Liver (tissue), 9 donors: Measurements from ENCODE around the gene RAI1. TPM values are rescaled to one million over a fixed set of nuclear protein-coding genes. Genes with fewer than 3 reads are reported as not detected.

Experiments
- DNase-seq: peaks from one replicate; pipeline ENCODE4 v3.0.0-alpha.2; 2017; ENCODE audit warnings: low spot score
- H3K27ac ChIP-seq, 2 donors: one replicate each; pipeline ENCODE4 v1.7.0; 2013; ENCODE audit warnings: inconsistent platforms in 2 of 2, low read length in 2 of 2, control low read depth in 1 of 2, low read depth in 1 of 2, mild to moderate bottlenecking in 1 of 2
- H3K27me3 ChIP-seq, 4 donors: one replicate each; pipeline versions ENCODE4 v1.6.1 to v1.7.0; 2013; ENCODE audit warnings: low read length in 3 of 4, inconsistent platforms in 1 of 4, mild to moderate bottlenecking in 1 of 4, moderate library complexity in 1 of 4; ENCODE audit not compliant: control insufficient read depth in 4 of 4, insufficient read depth in 4 of 4
- H3K36me3 ChIP-seq, 4 donors: one replicate each; pipeline versions ENCODE4 v1.6.1 to v1.7.0; 2013; ENCODE audit warnings: low read length in 3 of 4, mild to moderate bottlenecking in 3 of 4, low read depth in 1 of 4, moderate library complexity in 1 of 4; ENCODE audit not compliant: control insufficient read depth in 4 of 4, insufficient read depth in 3 of 4
- H3K4me1 ChIP-seq, 4 donors: one replicate each; pipeline versions ENCODE4 v1.6.1 to v1.7.0; 2013; ENCODE audit warnings: low read length in 3 of 4, mild to moderate bottlenecking in 3 of 4, moderate library complexity in 1 of 4; ENCODE audit not compliant: control insufficient read depth in 4 of 4, insufficient read depth in 4 of 4
- H3K4me3 ChIP-seq, 3 donors: one replicate each; pipeline versions ENCODE4 v1.6.1 to v1.7.0; 2013; ENCODE audit warnings: low read length in 3 of 3, control low read depth in 1 of 3, low read depth in 1 of 3, mild to moderate bottlenecking in 1 of 3
- H3K9ac ChIP-seq, 2 donors: one replicate each; pipeline ENCODE4 v1.7.0; 2013; ENCODE audit warnings: low read length in 2 of 2, mild to moderate bottlenecking in 2 of 2, moderate library complexity in 2 of 2, control low read depth in 1 of 2, low read depth in 1 of 2
- H3K9me3 ChIP-seq, 4 donors: one replicate each; pipeline versions ENCODE4 v1.6.1 to v1.7.0; 2013; ENCODE audit warnings: low read length in 3 of 4; ENCODE audit not compliant: control insufficient read depth in 4 of 4
- ATF3 ChIP-seq: IDR thresholded peaks from 2 replicates; pipeline ENCODE4 v1.6.1; 2016; ENCODE audit warnings: antibody characterized with exemption
- CTCF ChIP-seq: fragments of 150-350 bp; IDR thresholded peaks from 2 replicates; pipeline ENCODE4 v1.5.1; 2017; ENCODE audit warnings: improper control_type of control experiment, low read depth, low read length; ENCODE audit not compliant: missing input control
- EGR1 ChIP-seq, 2 donors: IDR thresholded peaks; 2 replicates each; pipeline ENCODE4 v1.6.1; 2016 to 2018; ENCODE audit warnings: antibody characterized with exemption in 2 of 2, low read depth in 2 of 2
- FOXA2 ChIP-seq: IDR thresholded peaks from 2 replicates; pipeline ENCODE4 v1.6.1; 2016; ENCODE audit warnings: antibody characterized with exemption
- GABPA ChIP-seq, 2 donors: IDR thresholded peaks in 1 of 2; conservative IDR thresholded peaks in 1 of 2; 2 replicates each; pipeline ENCODE4 v1.6.1; 2016; ENCODE audit warnings: antibody characterized with exemption in 2 of 2, mild to moderate bottlenecking in 1 of 2, moderate library complexity in 1 of 2
- HNF4A ChIP-seq, 2 donors: conservative IDR thresholded peaks; 2 replicates each; pipeline ENCODE4 v1.6.1; 2016; ENCODE audit warnings: antibody characterized with exemption in 2 of 2, mild to moderate bottlenecking in 2 of 2
- HNF4G ChIP-seq: IDR thresholded peaks from 2 replicates; pipeline ENCODE4 v1.6.1; 2016; ENCODE audit warnings: antibody characterized with exemption
- NR2F2 ChIP-seq: IDR thresholded peaks from 2 replicates; pipeline ENCODE4 v1.6.1; 2016; ENCODE audit warnings: antibody characterized with exemption
- RXRA ChIP-seq, 2 donors: IDR thresholded peaks; 2 replicates each; pipeline ENCODE4 v1.6.1; 2017 to 2018; ENCODE audit warnings: antibody characterized with exemption in 2 of 2, mild to moderate bottlenecking in 1 of 2
- SP1 ChIP-seq: IDR thresholded peaks from 2 replicates; pipeline ENCODE4 v1.6.1; 2018; ENCODE audit warnings: antibody characterized with exemption, mild to moderate bottlenecking
- YY1 ChIP-seq: IDR thresholded peaks from 2 replicates; pipeline ENCODE4 v1.6.1; 2016; ENCODE audit warnings: antibody characterized with exemption, mild to moderate bottlenecking
- ZBTB33 ChIP-seq: IDR thresholded peaks from 2 replicates; pipeline ENCODE4 v1.6.1; 2016; ENCODE audit warnings: antibody characterized with exemption
- WGBS: extraction: QIAGEN DNeasy Blood & Tissue Kit; methylation state at CpG from one replicate; pipeline ENCODE4 v1.1.7; 2013; 5-methylcytosine and 5-hydroxymethylcytosine counted together
- polyA plus RNA-seq, 2 donors: library from polyadenylated mRNA; stranded (reverse) in 1 of 2; unstranded in 1 of 2; fragments of 200-250 nt in 1 of 2; fragments of >200 nt in 1 of 2; fragmentation: Nextera tagmentation in 1 of 2; extraction: Ambion mirVana in 1 of 2; gene quantifications; one replicate each; pipeline versions ENCODE4 v1.2.1 to v1.2.3, GENCODE V29; 2013 to 2015
- total RNA-seq, 2 donors: library from RNA; depleted of rRNA; stranded (reverse); fragments of >200 nt; gene quantifications; one replicate each; pipeline ENCODE4 v1.2.3, GENCODE V29; 2014
- donor health status: healthy.
- donor health status: healthy.
- donor health status: healthy.
- donor health status: healthy.
- donor health status: healthy.

RAI1 gene
- total and polyA plus RNA-seq, 4 donors = 0.57 to 7.6 (median 5.3) TPM

- Histone ChIP-seq H3K36me3 (peaks cover 0 to 5% (median 2%) of the 10 kb centered on the region in 4 donors), H3K27me3 (no peaks in the 10 kb centered on the region), H3K4me1 (peaks cover 22 to 42% (median 22%) of the 10 kb centered on the region in 4 donors), H3K4me3 (no peak overlapping the region), H3K27ac (no peak overlapping the region), H3K9ac (no peak overlapping the region), H3K9me3 (no peaks in the 10 kb centered on the region)
- TF ChIP-seq HNF4A (conservative IDR thresholded peaks at IDR 0.05) = no peak
- no peak for TF ChIP-seq NR2F2
- no peak for TF ChIP-seq CTCF
- 96% methylated on average over 6 of the region's 6 CpGs for WGBS
- no peak for DNase-seq
Observed at GRCh38 chr17:17789410-17789809, 108.2 kb downstream of the RAI1 start.

DNA sequence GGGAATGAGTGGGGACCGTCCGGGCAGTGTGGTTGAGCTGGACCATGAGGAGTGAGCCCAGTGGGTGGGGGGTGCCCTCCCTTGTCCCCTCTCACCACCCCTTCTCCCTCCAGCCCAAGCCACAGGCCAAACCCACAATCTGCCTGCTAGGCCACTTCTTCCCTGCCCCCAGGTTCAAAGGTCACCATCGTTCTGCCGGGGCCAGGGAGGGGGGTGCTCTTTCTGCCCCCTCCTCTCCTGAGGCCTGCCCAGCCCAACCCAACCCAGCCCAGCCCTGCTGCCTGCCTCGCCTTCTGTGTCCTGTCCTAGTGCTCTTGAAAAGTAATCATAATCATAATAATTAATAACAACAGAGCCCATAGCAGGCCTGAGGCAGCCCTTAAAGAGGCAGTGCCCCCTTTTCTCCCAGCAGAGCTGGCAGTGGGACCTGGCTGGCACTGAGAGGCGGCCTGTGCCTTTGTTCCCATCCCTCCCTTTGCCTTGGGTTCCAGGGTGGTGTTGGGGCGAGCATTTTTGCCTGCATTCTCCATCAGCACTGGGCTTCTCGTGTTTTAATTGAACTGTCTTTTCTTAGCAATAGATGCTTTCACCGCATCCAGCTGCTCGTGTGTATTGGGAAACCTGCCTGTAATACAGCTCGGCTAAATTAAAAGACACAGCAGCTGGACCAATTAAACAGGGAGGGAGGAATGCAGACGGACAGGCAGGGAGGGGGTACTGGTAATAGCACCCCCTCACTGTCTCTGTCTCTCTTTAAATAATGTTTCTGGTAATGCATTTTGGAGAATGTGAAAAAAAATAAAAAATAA, 108.8 kb downstream of the RAI1 start:
- Histone ChIP-seq H3K27me3 (no peaks in the 10 kb centered on the region), H3K4me1 (peaks cover 16 to 37% (median 19%) of the 10 kb centered on the region in 4 donors), H3K9ac (no peak overlapping the region), H3K36me3 (peaks cover 0 to 11% (median 2%) of the 10 kb centered on the region in 4 donors), H3K4me3 (no peak overlapping the region), H3K9me3 (no peaks in the 10 kb centered on the region), H3K27ac (no peak overlapping the region)
- DNase-seq = no peak
- TF ChIP-seq SP1 (no peak), HNF4A (conservative IDR thresholded peaks at IDR 0.05) (peak in 1 of 2 donors; percentile 18)
- 72% methylated on average over 12 of the region's 12 CpGs for WGBS

GRCh38 chr17:17790637-17791464, 109.6 kb downstream of the RAI1 start:
- Histone ChIP-seq H3K36me3 (peaks cover 0 to 15% (median 2%) of the 10 kb centered on the region in 4 donors), H3K4me1 (peaks cover 8 to 29% (median 12%) of the 10 kb centered on the region in 4 donors), H3K9me3 (no peaks in the 10 kb centered on the region), H3K27ac (no peak overlapping the region), H3K27me3 (no peaks in the 10 kb centered on the region), H3K4me3 (no peak overlapping the region), H3K9ac (no peak overlapping the region)
- no peak for TF ChIP-seq RXRA (IDR thresholded peaks at IDR 0.05)
- 88% methylated on average over 26 of the region's 26 CpGs for WGBS
- DNase-seq = no peak

DNA sequence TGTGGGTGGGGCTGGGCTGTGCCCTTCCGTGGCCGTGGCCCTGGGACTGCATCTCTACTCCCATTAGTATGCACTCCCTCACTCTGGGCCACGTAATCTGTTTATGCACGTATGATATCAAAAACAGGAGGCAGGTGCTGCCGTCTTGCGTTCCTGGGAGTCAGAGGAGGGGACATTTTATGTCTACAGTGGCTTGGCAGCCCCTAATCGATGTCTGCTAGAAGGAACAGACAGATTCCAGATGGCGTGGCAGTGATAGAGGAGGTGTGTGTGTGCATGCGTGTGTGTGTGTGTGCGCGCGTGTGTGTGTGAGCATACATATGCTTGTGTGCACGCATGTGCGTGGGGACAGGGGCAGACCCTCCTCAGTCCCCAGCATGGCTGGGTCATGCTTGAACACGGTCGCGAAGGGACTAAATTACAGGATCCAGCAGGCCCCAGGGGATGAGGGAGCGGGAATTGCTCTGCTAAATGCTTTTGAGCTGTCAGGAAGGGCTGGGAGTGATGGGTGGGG, 110.8 kb downstream of the RAI1 start:
- H3K4me1 ChIP-seq = peaks cover 0 to 20% (median 5%) of the 10 kb centered on the region in 4 donors
- peaks cover 0 to 25% (median 2%) of the 10 kb centered on the region in 4 donors for H3K36me3 ChIP-seq
- no peaks in the 10 kb centered on the region for H3K9me3 ChIP-seq
- H3K27ac ChIP-seq = no peak overlapping the region
- DNase-seq = no peak
- H3K4me3 ChIP-seq = no peak overlapping the region
- H3K9ac ChIP-seq = no peak overlapping the region
- 85% methylated on average over 18 of the region's 18 CpGs for WGBS
- no peaks in the 10 kb centered on the region for H3K27me3 ChIP-seq
- TF ChIP-seq EGR1 (IDR thresholded peaks at IDR 0.05; ENCODE audit: low read depth in 2 of 2) (no peak), ATF3 (no peak), ZBTB33 (no peak), HNF4G (no peak), YY1 (no peak), GABPA (IDR thresholded peaks at IDR 0.05 in 1 of 2, conservative IDR thresholded peaks at IDR 0.05 in 1 of 2) (no peak), FOXA2 (no peak), HNF4A (conservative IDR thresholded peaks at IDR 0.05) (no peak)
